PC-9 (cell line): ENCODE results near the gene FOXC2.

Experiments
- CTCF ChIP-seq: fragments of 200-600 bp; sonication (generic); conservative IDR thresholded peaks from 2 replicates; pipeline ENCODE4 v1.6.1; 2017; ENCODE audit warnings: mixed run types, antibody characterized with exemption, mild to moderate bottlenecking, moderate library complexity
- EZH2 ChIP-seq: fragments of 200-600 bp; sonication (generic); IDR thresholded peaks from 2 replicates; pipeline ENCODE4 v1.8.0; 2017; ENCODE audit warnings: antibody characterized with exemption, low read depth

- TF ChIP-seq CTCF (no peak), EZH2 (no peak)
Measured at GRCh38 chr16:86542756-86543750, 23.6 kb upstream of the FOXC2 start.
